CD1c-positive myeloid dendritic cell (primary cell): Measurements from ENCODE around the gene PLCH1.
"Not testable (repeated sequence)": the region's sequence is repeated elsewhere in the genome, so short reads cannot be mapped to it uniquely, and the experiment has no call there.

Experiments used
- DNase-seq: peaks from one replicate; pipeline ENCODE4 v3.0.0-alpha.2; 2016; ENCODE audit errors: extremely low spot score

Gene PLCH1

GRCh38 chr3:155646669-155647068 is 98.2 kb downstream of the PLCH1 start:
- DNase-seq = no peak

- no peak for DNase-seq
Measured at GRCh38 chr3:155646128-155646527, 98.7 kb downstream of the PLCH1 start.

GRCh38 chr3:155643581-155644165 is 101.2 kb downstream of the PLCH1 start:
- DNase-seq = no peak

GRCh38 chr3:155641956-155642355 is 102.9 kb downstream of the PLCH1 start:
- DNase-seq = no peak

- no peak for DNase-seq
Measured at GRCh38 chr3:155640098-155640497, 104.8 kb downstream of the PLCH1 start.

- DNase-seq = no peak
Measured at GRCh38 chr3:155639462-155640055, 105.3 kb downstream of the PLCH1 start.

- DNase-seq = not testable (repeated sequence)
Measured at GRCh38 chr3:155638461-155638860, 106.4 kb downstream of the PLCH1 start.

GRCh38 chr3:155637567-155637966 is 107.3 kb downstream of the PLCH1 start:
- DNase-seq = no peak

GRCh38 chr3:155635056-155635455 is 109.8 kb downstream of the PLCH1 start:
- DNase-seq = no peak

GRCh38 chr3:155634121-155634719 is 110.7 kb downstream of the PLCH1 start:
- DNase-seq = no peak

GRCh38 chr3:155631323-155632019 is 113.4 kb downstream of the PLCH1 start:
- DNase-seq = no peak

GRCh38 chr3:155629556-155629955 is 115.3 kb downstream of the PLCH1 start:
- no peak for DNase-seq

GRCh38 chr3:155629056-155629455 is 115.8 kb downstream of the PLCH1 start:
- DNase-seq = no peak

- DNase-seq = not testable (repeated sequence)
Measured at GRCh38 chr3:155622647-155623046, 122.2 kb downstream of the PLCH1 start.

GRCh38 chr3:155620552-155620951 is 124.3 kb downstream of the PLCH1 start:
- DNase-seq = not testable (repeated sequence)

GRCh38 chr3:155619118-155619915 is 125.6 kb downstream of the PLCH1 start:
- no peak for DNase-seq

- no peak for DNase-seq
Measured at GRCh38 chr3:155618543-155618942, 126.3 kb downstream of the PLCH1 start.

- no peak for DNase-seq
Measured at GRCh38 chr3:155617346-155617925, 127.4 kb downstream of the PLCH1 start.

- DNase-seq = not testable (repeated sequence)
Measured at GRCh38 chr3:155615141-155615540, 129.7 kb downstream of the PLCH1 start.

- DNase-seq = not testable (repeated sequence)
Measured at GRCh38 chr3:155614410-155614809, 130.5 kb downstream of the PLCH1 start.

GRCh38 chr3:155611456-155611855 is 133.4 kb downstream of the PLCH1 start:
- no peak for DNase-seq

- DNase-seq = no peak
Measured at GRCh38 chr3:155609586-155609985, 135.3 kb downstream of the PLCH1 start.
